Vagina (tissue), 2 donors: ENCODE results near the gene MINDY4.

ENCODE experiments used
- POLR2AphosphoS5 ChIP-seq, 2 donors: sonication (generic); formaldehyde crosslinking; IDR thresholded peaks; one replicate each; pipeline ENCODE4 v1.9.0; 2017; ENCODE audit warnings: antibody characterized with exemption in 2 of 2, mild to moderate bottlenecking in 2 of 2, low read depth in 1 of 2; ENCODE audit not compliant: insufficient read depth in 1 of 2
- TF ChIP-seq, protein P1 (sequence below), 3 experiments: fragments of 450-650 bp in 2 of 3; fragments of 200-600 bp in 1 of 3; sonication (generic) in 1 of 3; IDR thresholded peaks; one replicate each; pipeline ENCODE4 v1.5.1; 2017 to 2019; ENCODE audit warnings: antibody characterized with exemption in 3 of 3, mild to moderate bottlenecking in 2 of 3, moderate library complexity in 2 of 3

- TF ChIP-seq, protein P1, sequence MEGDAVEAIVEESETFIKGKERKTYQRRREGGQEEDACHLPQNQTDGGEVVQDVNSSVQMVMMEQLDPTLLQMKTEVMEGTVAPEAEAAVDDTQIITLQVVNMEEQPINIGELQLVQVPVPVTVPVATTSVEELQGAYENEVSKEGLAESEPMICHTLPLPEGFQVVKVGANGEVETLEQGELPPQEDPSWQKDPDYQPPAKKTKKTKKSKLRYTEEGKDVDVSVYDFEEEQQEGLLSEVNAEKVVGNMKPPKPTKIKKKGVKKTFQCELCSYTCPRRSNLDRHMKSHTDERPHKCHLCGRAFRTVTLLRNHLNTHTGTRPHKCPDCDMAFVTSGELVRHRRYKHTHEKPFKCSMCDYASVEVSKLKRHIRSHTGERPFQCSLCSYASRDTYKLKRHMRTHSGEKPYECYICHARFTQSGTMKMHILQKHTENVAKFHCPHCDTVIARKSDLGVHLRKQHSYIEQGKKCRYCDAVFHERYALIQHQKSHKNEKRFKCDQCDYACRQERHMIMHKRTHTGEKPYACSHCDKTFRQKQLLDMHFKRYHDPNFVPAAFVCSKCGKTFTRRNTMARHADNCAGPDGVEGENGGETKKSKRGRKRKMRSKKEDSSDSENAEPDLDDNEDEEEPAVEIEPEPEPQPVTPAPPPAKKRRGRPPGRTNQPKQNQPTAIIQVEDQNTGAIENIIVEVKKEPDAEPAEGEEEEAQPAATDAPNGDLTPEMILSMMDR (IDR thresholded peaks at IDR 0.05) = no peak
- TF ChIP-seq POLR2AphosphoS5 (IDR thresholded peaks at IDR 0.05; ENCODE audit: insufficient read depth in 1 of 2, low read depth in 1 of 2) = no peak
Observed at GRCh38 chr7:30729642-30730041, 41.6 kb upstream of the MINDY4 start.
